HG03575 (cell line): ENCODE data around the gene DNAAF3.
"Not testable (repeated sequence)": the region's sequence is repeated elsewhere in the genome, so short reads cannot be mapped to it uniquely, and the experiment has no call there.

Experiments
- ATAC-seq: cut with Tn5 transposase; IDR thresholded peaks from one replicate; pipeline ENCODE4 v1.9.1; 2021; ENCODE audit not compliant: unreplicated experiment, insufficient number of reproducible peaks, low FRiP score; ENCODE audit errors: extremely low read depth

Gene DNAAF3

DNA sequence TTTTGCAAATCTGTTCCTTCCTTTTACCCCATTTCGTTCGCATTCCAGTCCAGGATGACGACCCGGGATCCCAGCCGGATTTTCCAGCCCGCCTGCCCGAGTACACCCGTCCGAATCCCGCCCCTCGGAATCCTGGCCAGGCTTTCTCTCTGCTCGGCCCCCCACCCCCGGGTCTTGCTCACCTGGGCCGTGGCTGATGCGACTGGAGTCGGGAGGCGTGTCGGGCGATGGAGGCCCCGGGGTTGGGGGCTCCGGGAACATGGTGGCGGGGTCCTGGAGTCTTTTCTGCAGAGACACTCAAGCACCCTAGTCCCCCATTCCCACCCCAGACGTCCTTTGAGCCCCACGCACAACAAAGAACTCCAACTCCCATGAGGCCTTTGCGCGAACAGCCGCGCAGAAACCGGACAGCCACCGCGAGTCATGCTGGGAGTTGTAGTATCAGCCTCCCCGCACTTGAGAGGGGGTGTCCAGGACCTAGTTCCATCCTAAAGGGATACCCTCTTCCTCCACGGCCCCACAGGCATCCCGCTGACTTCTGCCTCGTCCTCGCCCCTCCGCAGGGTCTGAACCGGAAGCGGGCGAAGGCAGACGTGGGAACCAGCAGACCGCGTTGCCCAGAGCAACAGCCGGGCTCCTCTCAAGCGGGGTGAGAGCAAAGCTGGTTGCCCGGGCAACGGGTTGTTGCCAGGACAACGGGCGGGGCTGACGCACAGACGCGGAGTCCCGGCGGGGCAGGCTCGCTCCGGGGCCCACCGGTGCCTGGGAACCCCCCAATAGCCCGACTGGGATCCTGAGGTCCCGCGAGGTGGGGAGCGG is 12.6 kb upstream of the DNAAF3 start:
- no peak for ATAC-seq

DNA sequence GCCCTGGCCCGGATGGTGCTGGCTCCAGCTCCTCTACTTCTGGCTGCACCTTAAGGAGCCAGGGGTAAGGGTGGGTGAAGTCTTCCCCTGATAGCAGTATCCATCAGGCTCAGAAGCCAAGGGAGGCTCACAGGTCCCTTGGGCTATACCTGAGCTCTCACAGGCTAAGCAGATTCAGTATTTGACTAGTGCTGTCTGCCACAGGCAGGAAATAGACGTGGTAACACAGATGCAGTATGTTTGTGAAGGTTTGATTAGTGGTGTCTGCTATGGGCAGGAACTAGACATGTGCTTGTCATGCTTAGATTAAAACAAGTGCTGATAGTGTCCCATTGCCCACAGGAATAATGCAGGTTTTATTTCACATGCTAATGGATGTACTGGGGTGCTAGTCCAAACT is 9.7 kb upstream of the DNAAF3 start:
- ATAC-seq: no peak

GRCh38 chr19:55175117-55175867 is 8.9 kb upstream of the DNAAF3 start:
- ATAC-seq: no peak

- no peak for ATAC-seq
Observed at GRCh38 chr19:55174425-55175116, 8.2 kb upstream of the DNAAF3 start.

GRCh38 chr19:55173714-55174409 is 7.4 kb upstream of the DNAAF3 start:
- ATAC-seq: no peak

GRCh38 chr19:55173186-55173713 is 6.8 kb upstream of the DNAAF3 start:
- no peak for ATAC-seq

GRCh38 chr19:55172741-55173140 is 6.3 kb upstream of the DNAAF3 start:
- no peak for ATAC-seq

- not testable (repeated sequence) for ATAC-seq
Observed at GRCh38 chr19:55172318-55172717, 5.9 kb upstream of the DNAAF3 start.

DNA sequence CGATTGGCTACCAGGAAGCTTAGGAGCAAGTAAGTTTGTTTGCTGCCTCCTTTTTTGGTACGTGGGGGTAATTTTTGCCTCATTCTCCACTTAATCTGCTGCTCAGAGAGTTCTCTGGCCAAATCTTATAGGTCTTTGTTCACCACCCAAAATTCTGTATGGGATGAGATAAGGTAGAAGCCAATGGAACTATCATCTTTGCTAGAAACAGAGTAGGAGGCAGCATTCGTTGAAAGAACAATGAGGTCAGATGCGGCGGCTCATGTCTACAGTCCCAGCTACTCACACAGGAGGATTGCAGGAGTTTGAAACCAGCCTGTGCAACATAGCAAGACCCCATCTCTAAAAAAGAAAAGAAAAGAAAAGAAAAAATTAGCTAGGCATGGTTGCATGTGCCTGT is 5.0 kb upstream of the DNAAF3 start:
- ATAC-seq: no peak

GRCh38 chr19:55169136-55169535 is 2.7 kb upstream of the DNAAF3 start:
- ATAC-seq: no peak

- ATAC-seq: no peak
Observed at GRCh38 chr19:55165952-55166529, 372 bp downstream of the DNAAF3 start.

- ATAC-seq: no peak
Observed at GRCh38 chr19:55161571-55162322, 4.7 kb downstream of the DNAAF3 start.

- ATAC-seq: no peak
Observed at GRCh38 chr19:55160986-55161365, 5.4 kb downstream of the DNAAF3 start.

DNA sequence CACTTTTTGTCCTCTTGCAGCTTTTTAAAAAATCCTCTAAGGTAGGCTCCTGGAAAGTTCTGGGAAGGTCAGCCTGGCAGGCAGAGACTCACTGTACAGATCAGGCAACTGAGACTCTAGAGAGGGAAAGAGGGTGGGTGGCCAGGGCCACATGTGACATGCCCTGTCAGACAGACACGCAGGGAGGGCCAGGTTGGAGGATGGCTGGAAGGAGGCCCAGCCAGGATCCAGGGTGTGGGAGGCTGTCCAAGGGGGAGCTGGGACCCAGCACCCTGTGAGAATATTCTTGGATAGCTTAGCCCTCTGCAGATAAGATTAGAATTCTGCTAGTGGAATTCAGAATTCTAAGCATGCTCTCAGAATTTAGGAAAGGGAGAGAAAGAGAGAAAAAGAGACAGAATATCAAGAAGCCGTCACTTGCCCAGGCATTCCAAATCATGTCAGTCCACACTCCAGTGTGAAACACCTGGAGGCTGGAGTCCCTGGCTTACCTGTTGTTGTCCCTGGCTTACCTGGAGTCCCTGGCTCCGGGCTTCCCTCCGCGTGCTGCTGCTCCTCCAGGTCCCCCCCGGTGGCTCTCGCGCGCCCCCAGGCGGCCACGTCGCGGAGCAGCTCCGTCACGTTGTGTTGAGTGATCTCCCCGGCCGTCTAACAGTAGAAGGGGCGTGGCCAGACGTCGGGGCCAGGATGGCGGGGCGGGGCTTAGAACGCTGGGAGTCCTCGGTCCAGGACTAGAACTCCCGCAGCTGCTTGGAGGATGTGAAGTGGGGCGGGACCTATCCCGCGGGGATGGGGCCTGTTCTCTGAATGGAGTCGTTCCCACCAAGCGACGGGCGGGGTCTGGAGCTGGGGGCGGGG is 6.1 kb downstream of the DNAAF3 start:
- ATAC-seq: no peak

- no peak for ATAC-seq
Observed at GRCh38 chr19:55158848-55159749, 7.3 kb downstream of the DNAAF3 start.

DNA sequence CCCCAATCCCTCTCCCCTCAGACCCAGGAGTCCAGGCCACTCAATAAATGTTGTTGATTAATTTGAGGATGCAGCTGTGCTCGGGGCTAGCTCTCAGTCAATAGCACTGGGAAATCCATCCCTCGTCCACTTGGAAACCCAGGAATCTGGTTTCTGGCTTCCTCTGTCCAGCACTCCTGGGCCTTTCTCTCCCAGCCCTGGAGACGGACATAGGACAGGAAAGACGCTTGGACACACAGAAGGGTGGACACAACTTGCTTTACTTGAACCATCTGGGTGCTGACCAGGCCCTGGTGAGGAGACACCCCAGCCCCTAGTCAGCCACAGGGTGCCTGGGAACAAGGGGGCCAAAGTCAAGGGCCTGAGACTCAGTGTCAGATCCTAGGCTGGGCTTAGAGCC is 8.0 kb downstream of the DNAAF3 start:
- no peak for ATAC-seq
